Vagina (tissue), 2 donors: ENCODE results near the gene XIRP2.

ENCODE experiments used
- POLR2A ChIP-seq, 2 donors: fragments of 450-650 bp; IDR thresholded peaks; one replicate each; pipeline ENCODE4 v1.6.1; 2017; ENCODE audit warnings: antibody characterized with exemption in 2 of 2, mild to moderate bottlenecking in 2 of 2, moderate library complexity in 2 of 2
- TF ChIP-seq, protein P1 (sequence below), 3 experiments: fragments of 450-650 bp in 2 of 3; fragments of 200-600 bp in 1 of 3; sonication (generic) in 1 of 3; IDR thresholded peaks; one replicate each; pipeline ENCODE4 v1.5.1; 2017 to 2019; ENCODE audit warnings: antibody characterized with exemption in 3 of 3, mild to moderate bottlenecking in 2 of 3, moderate library complexity in 2 of 3

DNA sequence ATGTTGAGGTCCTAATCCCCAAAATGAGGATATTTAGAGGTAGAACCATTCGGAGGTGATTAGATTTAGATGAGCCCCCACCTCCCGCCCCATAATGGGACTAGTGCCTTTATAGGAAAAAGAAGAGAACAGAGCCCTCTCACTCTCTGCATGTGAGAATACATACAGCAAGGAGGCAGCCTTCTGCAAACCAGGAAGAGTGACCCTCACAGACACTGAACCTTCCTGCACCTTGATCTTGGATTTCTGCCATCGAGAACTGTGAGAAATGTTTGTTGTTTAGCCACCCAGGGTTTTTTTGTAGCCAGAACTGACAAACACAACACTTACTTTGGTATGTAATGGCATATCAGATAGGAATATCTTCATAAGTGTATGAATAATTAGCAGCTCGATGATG lies 83.7 kb downstream of the XIRP2 start:
- TF ChIP-seq, protein P1, sequence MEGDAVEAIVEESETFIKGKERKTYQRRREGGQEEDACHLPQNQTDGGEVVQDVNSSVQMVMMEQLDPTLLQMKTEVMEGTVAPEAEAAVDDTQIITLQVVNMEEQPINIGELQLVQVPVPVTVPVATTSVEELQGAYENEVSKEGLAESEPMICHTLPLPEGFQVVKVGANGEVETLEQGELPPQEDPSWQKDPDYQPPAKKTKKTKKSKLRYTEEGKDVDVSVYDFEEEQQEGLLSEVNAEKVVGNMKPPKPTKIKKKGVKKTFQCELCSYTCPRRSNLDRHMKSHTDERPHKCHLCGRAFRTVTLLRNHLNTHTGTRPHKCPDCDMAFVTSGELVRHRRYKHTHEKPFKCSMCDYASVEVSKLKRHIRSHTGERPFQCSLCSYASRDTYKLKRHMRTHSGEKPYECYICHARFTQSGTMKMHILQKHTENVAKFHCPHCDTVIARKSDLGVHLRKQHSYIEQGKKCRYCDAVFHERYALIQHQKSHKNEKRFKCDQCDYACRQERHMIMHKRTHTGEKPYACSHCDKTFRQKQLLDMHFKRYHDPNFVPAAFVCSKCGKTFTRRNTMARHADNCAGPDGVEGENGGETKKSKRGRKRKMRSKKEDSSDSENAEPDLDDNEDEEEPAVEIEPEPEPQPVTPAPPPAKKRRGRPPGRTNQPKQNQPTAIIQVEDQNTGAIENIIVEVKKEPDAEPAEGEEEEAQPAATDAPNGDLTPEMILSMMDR (IDR thresholded peaks at IDR 0.05) = no peak
- no peak for TF ChIP-seq POLR2A (IDR thresholded peaks at IDR 0.05)
